Gastrocnemius medialis (tissue), 4 donors: ENCODE data around the gene TPRA1.

Source experiments
- POLR2A ChIP-seq, 2 donors: fragments of 450-650 bp; IDR thresholded peaks; one replicate each; pipeline ENCODE4 v1.6.1; 2017; ENCODE audit warnings: antibody characterized with exemption in 2 of 2, mild to moderate bottlenecking in 2 of 2, moderate library complexity in 2 of 2
- TF ChIP-seq, protein P1 (sequence below), 5 experiments: fragments of 450-650 bp in 3 of 5; fragments of 200-600 bp in 2 of 5; sonication (generic) in 2 of 5; IDR thresholded peaks in 4 of 5; conservative IDR thresholded peaks in 1 of 5; 1 replicate in 4 of 5; 2 replicates in 1 of 5; pipeline ENCODE4 v1.5.1; 2016 to 2019; ENCODE audit warnings: antibody characterized with exemption in 5 of 5, mild to moderate bottlenecking in 3 of 5, moderate library complexity in 3 of 5

DNA sequence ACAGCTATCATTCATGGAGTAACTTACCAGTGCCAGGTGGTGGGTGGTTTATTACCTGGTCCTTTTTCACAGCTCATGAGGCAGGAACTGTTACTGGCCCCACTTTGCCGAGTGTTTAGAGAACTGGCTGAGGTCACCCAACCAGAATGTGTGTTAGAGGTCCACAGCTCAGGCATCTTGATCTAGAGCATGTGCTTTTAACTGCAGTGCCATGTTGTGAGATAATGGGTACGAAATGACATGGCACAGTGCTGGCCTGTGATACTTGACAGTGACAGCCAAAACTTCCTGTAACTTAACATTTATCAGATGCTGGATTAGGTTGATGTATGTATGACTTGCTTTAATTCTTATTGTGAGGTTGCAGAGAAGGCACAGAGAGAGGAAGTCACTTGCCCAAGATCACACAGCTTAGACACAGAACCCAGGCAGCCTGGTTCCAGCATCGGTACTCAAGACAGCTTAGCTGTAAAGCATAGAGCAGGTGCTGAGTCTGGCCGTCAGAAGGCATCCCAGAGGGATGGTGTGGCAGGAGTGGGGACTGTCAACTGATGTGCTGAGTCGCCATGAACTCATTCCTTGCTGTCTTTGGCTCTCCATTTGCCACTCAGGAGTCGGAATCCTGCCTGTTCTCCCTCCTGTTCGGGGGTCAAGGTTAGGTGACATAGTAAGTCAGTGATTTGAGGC is 17.3 kb upstream of the TPRA1 start:
- TF ChIP-seq POLR2A (IDR thresholded peaks at IDR 0.05): no peak
- TF ChIP-seq, protein P1, sequence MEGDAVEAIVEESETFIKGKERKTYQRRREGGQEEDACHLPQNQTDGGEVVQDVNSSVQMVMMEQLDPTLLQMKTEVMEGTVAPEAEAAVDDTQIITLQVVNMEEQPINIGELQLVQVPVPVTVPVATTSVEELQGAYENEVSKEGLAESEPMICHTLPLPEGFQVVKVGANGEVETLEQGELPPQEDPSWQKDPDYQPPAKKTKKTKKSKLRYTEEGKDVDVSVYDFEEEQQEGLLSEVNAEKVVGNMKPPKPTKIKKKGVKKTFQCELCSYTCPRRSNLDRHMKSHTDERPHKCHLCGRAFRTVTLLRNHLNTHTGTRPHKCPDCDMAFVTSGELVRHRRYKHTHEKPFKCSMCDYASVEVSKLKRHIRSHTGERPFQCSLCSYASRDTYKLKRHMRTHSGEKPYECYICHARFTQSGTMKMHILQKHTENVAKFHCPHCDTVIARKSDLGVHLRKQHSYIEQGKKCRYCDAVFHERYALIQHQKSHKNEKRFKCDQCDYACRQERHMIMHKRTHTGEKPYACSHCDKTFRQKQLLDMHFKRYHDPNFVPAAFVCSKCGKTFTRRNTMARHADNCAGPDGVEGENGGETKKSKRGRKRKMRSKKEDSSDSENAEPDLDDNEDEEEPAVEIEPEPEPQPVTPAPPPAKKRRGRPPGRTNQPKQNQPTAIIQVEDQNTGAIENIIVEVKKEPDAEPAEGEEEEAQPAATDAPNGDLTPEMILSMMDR (IDR thresholded peaks at IDR 0.05 in 4 of 5, conservative IDR thresholded peaks at IDR 0.05 in 1 of 5): no peak
